Erythroblast (primary cell): ENCODE data around the gene TPO.

ENCODE experiments used
- GATA1 ChIP-seq: IDR thresholded peaks from 2 replicates; pipeline ENCODE4 v1.6.1; 2011; ENCODE audit warnings: low read depth, mild to moderate bottlenecking, control low read depth, low read length, moderate library complexity
- POLR2A ChIP-seq: IDR thresholded peaks from 2 replicates; pipeline ENCODE4 v1.6.1; 2011; ENCODE audit warnings: mild to moderate bottlenecking, low read length

DNA sequence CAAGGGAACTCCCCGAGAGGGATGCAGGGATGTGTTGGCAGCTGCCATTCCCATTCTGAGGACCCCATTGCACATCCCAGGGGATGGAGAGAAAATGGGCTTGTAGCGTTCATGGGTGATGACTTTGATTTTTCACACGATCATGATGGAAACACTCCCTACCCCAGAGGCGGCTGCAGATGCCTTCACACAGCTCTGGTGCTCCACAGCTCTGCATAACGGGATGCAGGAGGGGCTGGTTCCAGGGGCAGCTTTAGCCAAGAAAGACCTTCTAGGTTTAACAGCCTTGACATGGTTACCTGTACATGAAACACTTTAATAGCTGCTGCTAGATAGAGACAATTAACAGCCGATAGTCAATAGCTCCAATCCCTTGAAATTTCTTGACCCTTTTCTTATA lies 88.7 kb downstream of the TPO start:
- TF ChIP-seq POLR2A (no peak), GATA1 (no peak)
